ENCODE data around the gene ZBTB5. TPM values are rescaled to one million over a fixed set of nuclear protein-coding genes. Genes with fewer than 3 reads are reported as not detected.

Gene ZBTB5
- total and polyA plus RNA-seq, 4 donors = 3.2 to 21.9 (median 8.3) TPM

DNA sequence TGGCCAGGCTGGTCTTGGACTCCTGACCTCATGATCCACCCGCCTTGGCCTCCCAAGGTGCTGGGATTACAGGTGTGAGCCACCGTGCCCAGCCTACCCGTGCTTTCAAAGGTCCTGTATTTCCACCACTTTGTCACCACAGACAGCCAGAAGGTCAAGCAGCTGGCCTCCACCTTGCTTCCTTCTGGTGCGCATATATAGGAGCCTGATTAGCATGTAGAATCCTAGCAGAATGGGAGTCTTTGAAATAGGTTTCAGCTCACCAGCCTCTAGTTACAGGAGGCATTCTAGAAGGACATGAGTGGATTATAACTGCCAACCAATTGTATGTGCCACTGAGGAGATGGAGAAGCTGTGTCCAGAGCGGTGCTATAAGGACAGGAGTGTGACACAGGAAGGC is 39.4 kb upstream of the ZBTB5 start:
- Histone ChIP-seq H3K9ac (ENCODE audit: insufficient read depth in 1 of 2, low read length in 2 of 2) (no peak overlapping the region), H3K27ac (ENCODE audit: low read depth in 1 of 2, low read length in 1 of 2) (no peak overlapping the region), H3K4me3 (no peak overlapping the region), H3K36me3 (ENCODE audit: control insufficient read depth in 4 of 4, insufficient read depth in 4 of 4, low read length in 4 of 4) (peaks cover 24 to 40% (median 32%) of the 10 kb centered on the region in 4 donors), H3K27me3 (ENCODE audit: control insufficient read depth in 3 of 3, insufficient read depth in 3 of 3, low read length in 2 of 3) (no peaks in the 10 kb centered on the region), H3K4me1 (ENCODE audit: control insufficient read depth in 5 of 5, insufficient read depth in 5 of 5, low read length in 5 of 5) (no peaks in the 10 kb centered on the region), H3K9me3 (ENCODE audit: control insufficient read depth in 4 of 4, insufficient read depth in 3 of 4, low read length in 3 of 4) (no peaks in the 10 kb centered on the region)
- ATAC-seq (ENCODE audit: insufficient read depth, low FRiP score) (no peak), DNase-seq (no peak)
- no peak for TF ChIP-seq CTCF (IDR thresholded peaks at IDR 0.05; ENCODE audit: control extremely low read depth, extremely low read depth)
- 92 to 99% methylated on average over 5 of the region's 5 CpGs for WGBS, 2 donors

- DNase-seq (no peak), ATAC-seq (ENCODE audit: insufficient read depth, low FRiP score) (peak; percentile 9)
- H3K36me3 ChIP-seq (ENCODE audit: control insufficient read depth in 4 of 4, insufficient read depth in 4 of 4, low read length in 4 of 4) = peaks cover 24 to 42% (median 35%) of the 10 kb centered on the region in 4 donors
- H3K4me3 ChIP-seq = no peak overlapping the region
- H3K9ac ChIP-seq (ENCODE audit: insufficient read depth in 1 of 2, low read length in 2 of 2) = no peak overlapping the region
- no peaks in the 10 kb centered on the region for H3K4me1 ChIP-seq (ENCODE audit: control insufficient read depth in 5 of 5, insufficient read depth in 5 of 5, low read length in 5 of 5)
- H3K9me3 ChIP-seq (ENCODE audit: control insufficient read depth in 4 of 4, insufficient read depth in 3 of 4, low read length in 3 of 4) = no peaks in the 10 kb centered on the region
- no peak for TF ChIP-seq CTCF (IDR thresholded peaks at IDR 0.05; ENCODE audit: control extremely low read depth, extremely low read depth)
- WGBS, 2 donors = 72 to 82% methylated on average over 3 of the region's 3 CpGs
- H3K27ac ChIP-seq (ENCODE audit: low read depth in 1 of 2, low read length in 1 of 2) = no peak overlapping the region
- H3K27me3 ChIP-seq (ENCODE audit: control insufficient read depth in 3 of 3, insufficient read depth in 3 of 3, low read length in 2 of 3) = no peaks in the 10 kb centered on the region
Measured at GRCh38 chr9:37503736-37504135, 38.5 kb upstream of the ZBTB5 start.

- Histone ChIP-seq H3K4me1 (ENCODE audit: control insufficient read depth in 5 of 5, insufficient read depth in 5 of 5, low read length in 5 of 5) (no peaks in the 10 kb centered on the region), H3K27me3 (ENCODE audit: control insufficient read depth in 3 of 3, insufficient read depth in 3 of 3, low read length in 2 of 3) (no peaks in the 10 kb centered on the region), H3K9ac (ENCODE audit: insufficient read depth in 1 of 2, low read length in 2 of 2) (no peak overlapping the region), H3K36me3 (ENCODE audit: control insufficient read depth in 4 of 4, insufficient read depth in 4 of 4, low read length in 4 of 4) (peaks cover 28 to 41% (median 35%) of the 10 kb centered on the region in 4 donors), H3K4me3 (no peak overlapping the region), H3K27ac (ENCODE audit: low read depth in 1 of 2, low read length in 1 of 2) (no peak overlapping the region), H3K9me3 (ENCODE audit: control insufficient read depth in 4 of 4, insufficient read depth in 3 of 4, low read length in 3 of 4) (no peaks in the 10 kb centered on the region)
- ATAC-seq (ENCODE audit: insufficient read depth, low FRiP score) (no peak), DNase-seq (no peak)
- WGBS, 2 donors = 96 to 100% methylated on average over 2 of the region's 2 CpGs
- TF ChIP-seq CTCF (IDR thresholded peaks at IDR 0.05; ENCODE audit: control extremely low read depth, extremely low read depth) = no peak
Measured at GRCh38 chr9:37501957-37502596, 36.8 kb upstream of the ZBTB5 start.

DNA sequence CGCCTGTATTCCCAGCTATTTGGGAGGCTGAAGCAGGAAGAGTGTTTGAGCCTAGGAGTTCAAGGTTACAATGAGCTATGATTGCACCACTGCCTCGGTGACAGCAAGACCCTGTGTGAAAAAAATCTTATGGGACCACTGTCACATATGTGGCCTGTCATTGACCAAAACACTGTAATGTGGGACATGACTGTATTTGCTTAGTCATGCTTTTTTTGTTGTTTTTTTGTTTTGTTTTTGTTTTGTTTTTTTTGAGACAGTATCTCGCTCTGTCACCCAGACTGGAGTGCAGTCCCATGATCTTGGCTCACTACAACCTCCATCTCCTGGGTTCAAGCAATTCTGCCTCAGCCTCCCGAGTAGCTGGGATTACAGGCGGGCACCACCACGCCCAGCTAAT is 34.0 kb upstream of the ZBTB5 start:
- Histone ChIP-seq H3K27me3 (ENCODE audit: control insufficient read depth in 3 of 3, insufficient read depth in 3 of 3, low read length in 2 of 3) (no peaks in the 10 kb centered on the region), H3K4me3 (no peak overlapping the region), H3K9me3 (ENCODE audit: control insufficient read depth in 4 of 4, insufficient read depth in 3 of 4, low read length in 3 of 4) (no peaks in the 10 kb centered on the region), H3K27ac (ENCODE audit: low read depth in 1 of 2, low read length in 1 of 2) (no peak overlapping the region), H3K36me3 (ENCODE audit: control insufficient read depth in 4 of 4, insufficient read depth in 4 of 4, low read length in 4 of 4) (peaks cover 30 to 55% (median 39%) of the 10 kb centered on the region in 4 donors), H3K4me1 (ENCODE audit: control insufficient read depth in 5 of 5, insufficient read depth in 5 of 5, low read length in 5 of 5) (no peaks in the 10 kb centered on the region), H3K9ac (ENCODE audit: insufficient read depth in 1 of 2, low read length in 2 of 2) (no peak overlapping the region)
- WGBS, 2 donors = 97 to 99% methylated on average over 6 of the region's 6 CpGs
- ATAC-seq (ENCODE audit: insufficient read depth, low FRiP score) (no peak), DNase-seq (peak in 1 of 3 donors; percentile 5)
- no peak for TF ChIP-seq CTCF (IDR thresholded peaks at IDR 0.05; ENCODE audit: control extremely low read depth, extremely low read depth)

All from lung (tissue), 12 donors.